ENCODE data around the gene UBE2Q1.

UBE2Q1 gene

GRCh38 chr1:154589780-154590179 is 31.3 kb upstream of the UBE2Q1 start:
- POLR2A ChIA-PET = no interaction called here
- CTCF ChIA-PET = no interaction called here
- DNase-seq (ENCODE audit: extremely low spot score) = no peak
- TF ChIP-seq L3MBTL2 (conservative IDR thresholded peaks at IDR 0.05) (no peak), HDGF (IDR thresholded peaks at IDR 0.05; ENCODE audit: borderline replicate concordance) (no peak), ARNT (IDR thresholded peaks at IDR 0.05) (no peak), SP1 (IDR thresholded peaks at IDR 0.05) (no peak), TARDBP (IDR thresholded peaks at IDR 0.05) (no peak), FOXA1 (IDR thresholded peaks at IDR 0.05) (no peak), CTBP1 (IDR thresholded peaks at IDR 0.05; ENCODE audit: borderline replicate concordance) (no peak)

- no peak for DNase-seq (ENCODE audit: extremely low spot score)
- no peak for TF ChIP-seq ARNT (IDR thresholded peaks at IDR 0.05)
- no peak for TF ChIP-seq ZNF384 (IDR thresholded peaks at IDR 0.05)
- no peak for TF ChIP-seq ELF4 (IDR thresholded peaks at IDR 0.05)
- TF ChIP-seq FOXM1 (IDR thresholded peaks at IDR 0.05; ENCODE audit: borderline replicate concordance) = no peak
- no peak for TF ChIP-seq FOXA1 (IDR thresholded peaks at IDR 0.05)
- no peak for TF ChIP-seq CTBP1 (IDR thresholded peaks at IDR 0.05; ENCODE audit: borderline replicate concordance)
- TF ChIP-seq PKNOX1 (IDR thresholded peaks at IDR 0.05) = no peak
- ChIA-PET POLR2A (no interaction called here), CTCF (interaction anchor here (1.1 kb wide), 1 partner anchor 106 kb away, joined by 3 read pairs; no protein-coding TSS in a partner anchor)
Measured at GRCh38 chr1:154586641-154587040, 28.2 kb upstream of the UBE2Q1 start.

GRCh38 chr1:154586231-154586630 is 27.8 kb upstream of the UBE2Q1 start:
- no peak for TF ChIP-seq HDGF (IDR thresholded peaks at IDR 0.05; ENCODE audit: borderline replicate concordance)
- no peak for TF ChIP-seq FOXK2 (IDR thresholded peaks at IDR 0.05)
- no peak for TF ChIP-seq NFRKB (IDR thresholded peaks at IDR 0.05)
- TF ChIP-seq ELF4 (IDR thresholded peaks at IDR 0.05) = no peak
- no peak for TF ChIP-seq BHLHE40 (IDR thresholded peaks at IDR 0.05; ENCODE audit: borderline replicate concordance)
- no peak for TF ChIP-seq SP1 (IDR thresholded peaks at IDR 0.05)
- no peak for TF ChIP-seq L3MBTL2 (conservative IDR thresholded peaks at IDR 0.05)
- no peak for TF ChIP-seq PKNOX1 (IDR thresholded peaks at IDR 0.05)
- DNase-seq (ENCODE audit: extremely low spot score) = no peak
- ChIA-PET POLR2A (no interaction called here), CTCF (interaction anchor here (1.1 kb wide), 1 partner anchor 105 kb away, joined by 3 read pairs; no protein-coding TSS in a partner anchor)

- ChIA-PET CTCF (no interaction called here), POLR2A (no interaction called here)
- no peak for DNase-seq (ENCODE audit: extremely low spot score)
- no peak for TF ChIP-seq L3MBTL2 (conservative IDR thresholded peaks at IDR 0.05)
Measured at GRCh38 chr1:154584267-154584994, 26.0 kb upstream of the UBE2Q1 start.

GRCh38 chr1:154583773-154584172 is 25.3 kb upstream of the UBE2Q1 start:
- DNase-seq (ENCODE audit: extremely low spot score) = no peak
- ChIA-PET CTCF (no interaction called here), POLR2A (no interaction called here)
- no peak for TF ChIP-seq PKNOX1 (IDR thresholded peaks at IDR 0.05)
- no peak for TF ChIP-seq CTBP1 (IDR thresholded peaks at IDR 0.05; ENCODE audit: borderline replicate concordance)
- TF ChIP-seq LEF1 (IDR thresholded peaks at IDR 0.05; ENCODE audit: borderline replicate concordance) = no peak
- no peak for TF ChIP-seq TARDBP (IDR thresholded peaks at IDR 0.05)
- no peak for TF ChIP-seq HDGF (IDR thresholded peaks at IDR 0.05; ENCODE audit: borderline replicate concordance)
- TF ChIP-seq ELF4 (IDR thresholded peaks at IDR 0.05) = no peak
- no peak for TF ChIP-seq BHLHE40 (IDR thresholded peaks at IDR 0.05; ENCODE audit: borderline replicate concordance)
- no peak for TF ChIP-seq FOXK2 (IDR thresholded peaks at IDR 0.05)
- TF ChIP-seq ZNF384 (IDR thresholded peaks at IDR 0.05) = no peak
- TF ChIP-seq NFRKB (IDR thresholded peaks at IDR 0.05) = no peak
- TF ChIP-seq SUZ12 (IDR thresholded peaks at IDR 0.05) = no peak
- no peak for TF ChIP-seq ARNT (IDR thresholded peaks at IDR 0.05)
- no peak for TF ChIP-seq L3MBTL2 (conservative IDR thresholded peaks at IDR 0.05)
- TF ChIP-seq FOXA1 (IDR thresholded peaks at IDR 0.05) = no peak
- no peak for TF ChIP-seq FOXM1 (IDR thresholded peaks at IDR 0.05; ENCODE audit: borderline replicate concordance)
- TF ChIP-seq SP1 (IDR thresholded peaks at IDR 0.05) = no peak

GRCh38 chr1:154582885-154583284 is 24.4 kb upstream of the UBE2Q1 start:
- ChIA-PET POLR2A (no interaction called here), CTCF (no interaction called here)
- no peak for TF ChIP-seq BHLHE40 (IDR thresholded peaks at IDR 0.05; ENCODE audit: borderline replicate concordance)
- no peak for TF ChIP-seq ELF4 (IDR thresholded peaks at IDR 0.05)
- TF ChIP-seq LEF1 (IDR thresholded peaks at IDR 0.05; ENCODE audit: borderline replicate concordance) = no peak
- no peak for TF ChIP-seq NFRKB (IDR thresholded peaks at IDR 0.05)
- no peak for DNase-seq (ENCODE audit: extremely low spot score)

GRCh38 chr1:154581766-154582165 is 23.3 kb upstream of the UBE2Q1 start:
- ChIA-PET POLR2A (no interaction called here), CTCF (no interaction called here)
- no peak for DNase-seq (ENCODE audit: extremely low spot score)
- TF ChIP-seq L3MBTL2 (conservative IDR thresholded peaks at IDR 0.05) (no peak), PKNOX1 (IDR thresholded peaks at IDR 0.05) (no peak), SP1 (IDR thresholded peaks at IDR 0.05) (no peak), HDGF (IDR thresholded peaks at IDR 0.05; ENCODE audit: borderline replicate concordance) (no peak), FOXM1 (IDR thresholded peaks at IDR 0.05; ENCODE audit: borderline replicate concordance) (no peak), ZNF384 (IDR thresholded peaks at IDR 0.05) (no peak), BHLHE40 (IDR thresholded peaks at IDR 0.05; ENCODE audit: borderline replicate concordance) (no peak), ELF4 (IDR thresholded peaks at IDR 0.05) (no peak), ARNT (IDR thresholded peaks at IDR 0.05) (no peak), TARDBP (IDR thresholded peaks at IDR 0.05) (no peak), FOXA1 (IDR thresholded peaks at IDR 0.05) (no peak), CTBP1 (IDR thresholded peaks at IDR 0.05; ENCODE audit: borderline replicate concordance) (no peak), LEF1 (IDR thresholded peaks at IDR 0.05; ENCODE audit: borderline replicate concordance) (no peak), SUZ12 (IDR thresholded peaks at IDR 0.05) (no peak), FOXK2 (IDR thresholded peaks at IDR 0.05) (no peak), NFRKB (IDR thresholded peaks at IDR 0.05) (no peak)

Data from HEK293T (cell line).